Caco-2 (cell line): ENCODE measurements around the gene MYADM. TPM values are rescaled to one million over a fixed set of nuclear protein-coding genes. Genes with fewer than 3 reads are reported as not detected.

ENCODE experiments used
- BruUV-seq: library from RNA; stranded (reverse); fragments of 400-500 nt; replicated peaks from 2 replicates; lab custom pipeline; 2021; lab: Mats Ljungman, UMichigan
- CTCF ChIA-PET: fragments of 300-600 bp; sonication (Branson Sonifier 250); formaldehyde crosslinking; loops from one replicate; lab custom pipeline; 2022; ENCODE audit warnings: antibody characterized with exemption; lab: Charles Lee
- POLR2A ChIA-PET: fragments of 300-600 bp; sonication (Branson Sonifier 250); formaldehyde crosslinking; loops from one replicate; lab custom pipeline; 2022; ENCODE audit warnings: antibody characterized with exemption; lab: Charles Lee
- DNase-seq, 2 experiments: peaks; one replicate each; pipeline versions ENCODE4 v3.0.0 to v3.0.0-alpha.2; 2020 to 2022
- H3K27me3 ChIP-seq: replicated peaks from 2 replicates; pipeline ENCODE4 v1.6.0; 2011; ENCODE audit warnings: low read length; ENCODE audit not compliant: control insufficient read depth, insufficient read depth
- H3K36me3 ChIP-seq: 2 replicates; pipeline ENCODE4 v1.5.1; 2011; ENCODE audit warnings: low read length; ENCODE audit not compliant: control insufficient read depth, insufficient read depth
- H3K4me1 ChIP-seq: fragments of 250-450 bp; sonication (Bioruptor Pico); 2 replicates; pipeline ENCODE4 v1.5.1; 2020; ENCODE audit warnings: mild to moderate bottlenecking
- H3K4me3 ChIP-seq: 2 replicates; pipeline ENCODE4 v1.5.1; 2011; ENCODE audit warnings: low read depth, mild to moderate bottlenecking, control low read depth, low read length
- H3K9me3 ChIP-seq: fragments of 250-450 bp; sonication (Bioruptor Pico); 2 replicates; pipeline ENCODE4 v1.5.1; 2020; ENCODE audit warnings: mild to moderate bottlenecking, moderate library complexity
- H3K27ac Mint-ChIP-seq: one replicate; pipeline ENCODE4 v1.8.0; 2022; ENCODE audit warnings: mixed read lengths; ENCODE audit not compliant: unreplicated experiment
- H3K27me3 Mint-ChIP-seq: one replicate; pipeline ENCODE4 v1.8.0; 2022; ENCODE audit warnings: mixed read lengths; ENCODE audit not compliant: insufficient read depth, unreplicated experiment
- H3K36me3 Mint-ChIP-seq: one replicate; pipeline ENCODE4 v1.8.0; 2022; ENCODE audit warnings: mild to moderate bottlenecking, mixed read lengths; ENCODE audit not compliant: insufficient read depth, unreplicated experiment
- H3K4me1 Mint-ChIP-seq: one replicate; pipeline ENCODE4 v1.8.0; 2022; ENCODE audit warnings: low read depth, mixed read lengths; ENCODE audit not compliant: unreplicated experiment
- H3K4me3 Mint-ChIP-seq: one replicate; pipeline ENCODE4 v1.8.0; 2022; ENCODE audit warnings: mild to moderate bottlenecking, moderate library complexity, mixed read lengths; ENCODE audit not compliant: unreplicated experiment
- H3K9me3 Mint-ChIP-seq: one replicate; pipeline ENCODE4 v1.8.0; 2022; ENCODE audit warnings: mixed read lengths; ENCODE audit not compliant: unreplicated experiment
- intact Hi-C: fragments of 100-400 bp; cut with micrococcal nuclease; formaldehyde crosslinking; loops from one replicate; pipeline ENCODE4 v1.10.0; 2022; ENCODE audit not compliant: unreplicated experiment
- total RNA-seq: library from RNA; stranded (reverse); gene quantifications from 2 replicates; pipeline ENCODE4 v1.2.3, GENCODE V29; 2022
- TF ChIP-seq, protein P1 (sequence below), 2 experiments: fragments of 200-600 bp in 1 of 2; IDR thresholded peaks; 1 replicate in 1 of 2; 2 replicates in 1 of 2; pipeline versions ENCODE4 v1.5.1 to v1.8.0; 2011 to 2022; ENCODE audit warnings: antibody characterized with exemption in 1 of 2, control low read depth in 1 of 2, inconsistent platforms in 1 of 2, low read depth in 1 of 2, low read length in 1 of 2, mild to moderate bottlenecking in 1 of 2, moderate library complexity in 1 of 2; ENCODE audit not compliant: insufficient read depth in 1 of 2, severe bottlenecking in 1 of 2, unreplicated experiment in 1 of 2

The MYADM gene
- total RNA-seq, 1 experiment from 2014 or later = 115 TPM

GRCh38 chr19:53906211-53907192 lies 38.8 kb downstream of the MYADM start:
- Mint-ChIP-seq H3K4me1 (no peaks in the 10 kb centered on the region), H3K27me3 (peaks cover 28% of the 10 kb centered on the region), H3K27ac (no peak overlapping the region), H3K36me3 (no peaks in the 10 kb centered on the region), H3K4me3 (no peak overlapping the region), H3K9me3 (peaks cover 10% of the 10 kb centered on the region)
- H3K36me3 ChIP-seq = no peaks in the 10 kb centered on the region
- no peak overlapping the region for H3K4me3 ChIP-seq
- peak in 1 of 2 experiments; percentile 32 for DNase-seq
- H3K4me1 ChIP-seq = no peaks in the 10 kb centered on the region
- BruUV-seq = no TSS peak
- no peaks in the 10 kb centered on the region for H3K27me3 ChIP-seq
- ChIA-PET CTCF (no interaction called here), POLR2A (no interaction called here)
- H3K9me3 ChIP-seq = no peaks in the 10 kb centered on the region
- TF ChIP-seq, protein P1, sequence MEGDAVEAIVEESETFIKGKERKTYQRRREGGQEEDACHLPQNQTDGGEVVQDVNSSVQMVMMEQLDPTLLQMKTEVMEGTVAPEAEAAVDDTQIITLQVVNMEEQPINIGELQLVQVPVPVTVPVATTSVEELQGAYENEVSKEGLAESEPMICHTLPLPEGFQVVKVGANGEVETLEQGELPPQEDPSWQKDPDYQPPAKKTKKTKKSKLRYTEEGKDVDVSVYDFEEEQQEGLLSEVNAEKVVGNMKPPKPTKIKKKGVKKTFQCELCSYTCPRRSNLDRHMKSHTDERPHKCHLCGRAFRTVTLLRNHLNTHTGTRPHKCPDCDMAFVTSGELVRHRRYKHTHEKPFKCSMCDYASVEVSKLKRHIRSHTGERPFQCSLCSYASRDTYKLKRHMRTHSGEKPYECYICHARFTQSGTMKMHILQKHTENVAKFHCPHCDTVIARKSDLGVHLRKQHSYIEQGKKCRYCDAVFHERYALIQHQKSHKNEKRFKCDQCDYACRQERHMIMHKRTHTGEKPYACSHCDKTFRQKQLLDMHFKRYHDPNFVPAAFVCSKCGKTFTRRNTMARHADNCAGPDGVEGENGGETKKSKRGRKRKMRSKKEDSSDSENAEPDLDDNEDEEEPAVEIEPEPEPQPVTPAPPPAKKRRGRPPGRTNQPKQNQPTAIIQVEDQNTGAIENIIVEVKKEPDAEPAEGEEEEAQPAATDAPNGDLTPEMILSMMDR (IDR thresholded peaks at IDR 0.05; ENCODE audit: insufficient read depth in 1 of 2, low read depth in 1 of 2, low read length in 1 of 2, severe bottlenecking in 1 of 2, unreplicated experiment in 1 of 2) = peak in 1 of 2 experiments; percentile 38
- intact Hi-C loops = no loop called here

- Mint-ChIP-seq H3K4me1 (no peaks in the 10 kb centered on the region), H3K27ac (no peak overlapping the region), H3K9me3 (peaks cover 10% of the 10 kb centered on the region), H3K27me3 (peaks cover 29% of the 10 kb centered on the region), H3K4me3 (peak overlapping the region; percentile 42), H3K36me3 (no peaks in the 10 kb centered on the region)
- intact Hi-C loops = no loop called here
- Histone ChIP-seq H3K4me1 (no peaks in the 10 kb centered on the region), H3K27me3 (no peaks in the 10 kb centered on the region), H3K4me3 (no peak overlapping the region), H3K9me3 (no peaks in the 10 kb centered on the region), H3K36me3 (no peaks in the 10 kb centered on the region)
- BruUV-seq = no TSS peak
- ChIA-PET POLR2A (no interaction called here), CTCF (no interaction called here)
- DNase-seq = no peak
- TF ChIP-seq, protein P1 (IDR thresholded peaks at IDR 0.05; ENCODE audit: insufficient read depth in 1 of 2, low read depth in 1 of 2, low read length in 1 of 2, severe bottlenecking in 1 of 2, unreplicated experiment in 1 of 2) = no peak
These were observed 39.5 kb downstream of the MYADM start for GRCh38 chr19:53907193-53907581.

DNA sequence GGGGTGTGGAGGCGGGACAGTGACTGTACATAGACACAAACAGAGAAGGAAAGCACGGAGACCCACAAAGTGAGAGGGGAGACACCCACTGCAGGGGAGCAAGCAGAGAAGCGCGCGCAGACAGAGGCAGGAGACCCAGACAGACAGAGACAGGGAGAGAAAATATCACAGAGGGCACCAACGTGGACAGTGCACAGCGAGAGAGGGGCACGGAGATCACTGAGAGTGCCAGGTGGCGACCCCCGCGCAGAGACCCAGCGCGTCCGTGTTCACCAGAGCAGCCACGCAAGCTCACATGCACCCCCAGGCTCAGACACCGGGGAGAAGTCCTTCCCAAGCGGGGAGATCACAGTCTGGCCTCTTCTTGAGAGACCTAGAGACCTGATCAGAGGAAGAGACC lies 40.0 kb downstream of the MYADM start:
- DNase-seq = no peak
- TF ChIP-seq, protein P1 (IDR thresholded peaks at IDR 0.05; ENCODE audit: insufficient read depth in 1 of 2, low read depth in 1 of 2, low read length in 1 of 2, severe bottlenecking in 1 of 2, unreplicated experiment in 1 of 2) = no peak
- Mint-ChIP-seq H3K27me3 (peaks cover 29% of the 10 kb centered on the region), H3K9me3 (peaks cover 10% of the 10 kb centered on the region), H3K4me1 (no peaks in the 10 kb centered on the region), H3K4me3 (peak overlapping the region; percentile 42), H3K36me3 (no peaks in the 10 kb centered on the region), H3K27ac (no peak overlapping the region)
- Histone ChIP-seq H3K9me3 (no peaks in the 10 kb centered on the region), H3K4me3 (no peak overlapping the region), H3K27me3 (no peaks in the 10 kb centered on the region), H3K4me1 (no peaks in the 10 kb centered on the region), H3K36me3 (no peaks in the 10 kb centered on the region)
- BruUV-seq = no TSS peak
- intact Hi-C loops = no loop called here
- ChIA-PET CTCF (no interaction called here), POLR2A (no interaction called here)
